Measurements from ENCODE around the gene ERBIN.

ERBIN gene

GRCh38 chr5:66013397-66013796 lies 87.0 kb downstream of the ERBIN start:
- Histone ChIP-seq H3K9ac (ENCODE audit: low read length) (no peak overlapping the region), H3K9me2 (ENCODE audit: low read depth, low read length) (no peaks in the 10 kb centered on the region), H3K4me2 (ENCODE audit: low read length) (no peak overlapping the region), H4K20me1 (ENCODE audit: insufficient read depth, low read length) (no peaks in the 10 kb centered on the region), H2AFZ (ENCODE audit: low read length) (no peak overlapping the region), H3F3A (ENCODE audit: insufficient read depth, low read length) (no peaks in the 10 kb centered on the region), H3K79me2 (ENCODE audit: insufficient read depth, low read length) (peaks cover 19% of the 10 kb centered on the region), H3K27ac (ENCODE audit: low read depth, low read length, poor library complexity, severe bottlenecking) (no peak overlapping the region), H3K9me3 (ENCODE audit: low read length) (no peaks in the 10 kb centered on the region), H3K4me3 (ENCODE audit: low read depth, low read length, poor library complexity, severe bottlenecking) (no peak overlapping the region), H3K4me1 (ENCODE audit: insufficient read depth, low read length, severe bottlenecking) (peaks cover 19% of the 10 kb centered on the region), H3K36me3 (ENCODE audit: insufficient read depth, low read length) (peaks cover 83% of the 10 kb centered on the region), H3K27me3 (ENCODE audit: insufficient read depth, low read length) (no peaks in the 10 kb centered on the region)
- no peak for TF ChIP-seq EZH2 (IDR thresholded peaks at IDR 0.05; ENCODE audit: borderline replicate concordance, low read length)
- no peak for TF ChIP-seq CTCF (IDR thresholded peaks at IDR 0.05; ENCODE audit: low read length)

GRCh38 chr5:66013906-66014305 lies 87.5 kb downstream of the ERBIN start:
- no peaks in the 10 kb centered on the region for H3F3A ChIP-seq (ENCODE audit: insufficient read depth, low read length)
- H3K4me3 ChIP-seq (ENCODE audit: low read depth, low read length, poor library complexity, severe bottlenecking): no peak overlapping the region
- H3K27ac ChIP-seq (ENCODE audit: low read depth, low read length, poor library complexity, severe bottlenecking): no peak overlapping the region
- no peaks in the 10 kb centered on the region for H4K20me1 ChIP-seq (ENCODE audit: insufficient read depth, low read length)
- H3K4me2 ChIP-seq (ENCODE audit: low read length): no peak overlapping the region
- TF ChIP-seq CTCF (IDR thresholded peaks at IDR 0.05; ENCODE audit: low read length) (no peak), EZH2 (IDR thresholded peaks at IDR 0.05; ENCODE audit: borderline replicate concordance, low read length) (no peak)
- H3K27me3 ChIP-seq (ENCODE audit: insufficient read depth, low read length): no peaks in the 10 kb centered on the region
- no peak overlapping the region for H3K9ac ChIP-seq (ENCODE audit: low read length)
- peaks cover 16% of the 10 kb centered on the region for H3K4me1 ChIP-seq (ENCODE audit: insufficient read depth, low read length, severe bottlenecking)
- no peaks in the 10 kb centered on the region for H3K9me2 ChIP-seq (ENCODE audit: low read depth, low read length)
- H3K79me2 ChIP-seq (ENCODE audit: insufficient read depth, low read length): peaks cover 19% of the 10 kb centered on the region
- H2AFZ ChIP-seq (ENCODE audit: low read length): no peak overlapping the region
- peaks cover 83% of the 10 kb centered on the region for H3K36me3 ChIP-seq (ENCODE audit: insufficient read depth, low read length)
- no peaks in the 10 kb centered on the region for H3K9me3 ChIP-seq (ENCODE audit: low read length)

GRCh38 chr5:66015196-66015960 lies 89.0 kb downstream of the ERBIN start:
- H3K36me3 ChIP-seq (ENCODE audit: insufficient read depth, low read length): peaks cover 88% of the 10 kb centered on the region
- H3K27ac ChIP-seq (ENCODE audit: low read depth, low read length, poor library complexity, severe bottlenecking): no peak overlapping the region
- H3K79me2 ChIP-seq (ENCODE audit: insufficient read depth, low read length): peaks cover 21% of the 10 kb centered on the region; the same call in 1 of the 2 replicates
- no peak overlapping the region for H3K4me2 ChIP-seq (ENCODE audit: low read length)
- no peak for TF ChIP-seq EZH2 (IDR thresholded peaks at IDR 0.05; ENCODE audit: borderline replicate concordance, low read length)
- TF ChIP-seq CTCF (IDR thresholded peaks at IDR 0.05; ENCODE audit: low read length): no peak
- no peaks in the 10 kb centered on the region for H3F3A ChIP-seq (ENCODE audit: insufficient read depth, low read length)
- H3K9me2 ChIP-seq (ENCODE audit: low read depth, low read length): no peaks in the 10 kb centered on the region
- H2AFZ ChIP-seq (ENCODE audit: low read length): no peak overlapping the region
- H3K9me3 ChIP-seq (ENCODE audit: low read length): no peaks in the 10 kb centered on the region
- no peak overlapping the region for H3K9ac ChIP-seq (ENCODE audit: low read length)
- H4K20me1 ChIP-seq (ENCODE audit: insufficient read depth, low read length): no peaks in the 10 kb centered on the region
- no peak overlapping the region for H3K4me3 ChIP-seq (ENCODE audit: low read depth, low read length, poor library complexity, severe bottlenecking)
- H3K27me3 ChIP-seq (ENCODE audit: insufficient read depth, low read length): no peaks in the 10 kb centered on the region
- peaks cover 2% of the 10 kb centered on the region for H3K4me1 ChIP-seq (ENCODE audit: insufficient read depth, low read length, severe bottlenecking)

Measured in OCI-LY1 (cell line).